Activated naive CD4-positive, alpha-beta T cell (primary cell): Measurements from ENCODE around the gene MMP11.

Source experiments
- DNase-seq, 4 experiments: peaks; one replicate each; lab custom pipeline; 2025; lab: John Stamatoyannopoulos, UW

Gene MMP11

DNA sequence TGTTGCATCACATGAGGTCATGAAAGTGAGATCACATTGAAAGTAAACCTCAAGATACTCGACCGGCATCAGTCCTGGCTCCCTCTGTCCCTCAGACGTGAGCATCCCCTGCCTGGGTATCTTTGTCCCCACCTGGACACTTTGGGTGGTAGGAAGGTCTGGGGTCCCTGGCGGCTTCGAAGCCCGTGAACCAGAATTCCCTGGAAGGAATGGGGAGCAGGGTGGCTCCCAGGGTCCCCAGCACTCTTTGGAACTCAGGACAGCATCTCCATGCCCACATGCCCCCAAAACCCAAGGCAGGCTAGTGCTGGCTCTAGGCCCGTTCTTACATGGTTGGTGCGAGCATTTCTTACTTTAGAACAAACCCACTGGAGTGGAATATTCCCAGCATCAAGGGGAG, 58.6 kb downstream of the MMP11 start:
- DNase-seq, result no peak

DNA sequence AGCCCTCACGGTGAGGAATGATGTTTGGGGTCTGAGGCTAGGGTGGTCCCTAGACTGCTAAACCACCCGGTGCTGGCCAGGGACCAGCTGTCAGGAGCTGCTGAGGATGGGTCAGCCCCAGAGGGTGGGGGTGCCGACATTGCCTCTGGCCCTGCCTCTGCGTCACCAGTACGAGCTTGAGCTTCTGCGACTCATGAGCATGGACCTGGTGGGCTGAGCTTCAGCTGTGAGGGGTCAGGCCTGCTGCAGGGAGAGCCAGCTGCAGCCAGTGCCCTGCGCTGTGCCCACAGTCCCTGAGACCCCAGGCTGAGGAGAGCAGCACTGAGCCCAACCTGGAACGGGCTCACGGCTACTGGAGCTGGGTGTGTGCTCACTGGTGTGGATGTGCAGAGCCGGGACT, 59.1 kb downstream of the MMP11 start:
- DNase-seq, result no peak

DNA sequence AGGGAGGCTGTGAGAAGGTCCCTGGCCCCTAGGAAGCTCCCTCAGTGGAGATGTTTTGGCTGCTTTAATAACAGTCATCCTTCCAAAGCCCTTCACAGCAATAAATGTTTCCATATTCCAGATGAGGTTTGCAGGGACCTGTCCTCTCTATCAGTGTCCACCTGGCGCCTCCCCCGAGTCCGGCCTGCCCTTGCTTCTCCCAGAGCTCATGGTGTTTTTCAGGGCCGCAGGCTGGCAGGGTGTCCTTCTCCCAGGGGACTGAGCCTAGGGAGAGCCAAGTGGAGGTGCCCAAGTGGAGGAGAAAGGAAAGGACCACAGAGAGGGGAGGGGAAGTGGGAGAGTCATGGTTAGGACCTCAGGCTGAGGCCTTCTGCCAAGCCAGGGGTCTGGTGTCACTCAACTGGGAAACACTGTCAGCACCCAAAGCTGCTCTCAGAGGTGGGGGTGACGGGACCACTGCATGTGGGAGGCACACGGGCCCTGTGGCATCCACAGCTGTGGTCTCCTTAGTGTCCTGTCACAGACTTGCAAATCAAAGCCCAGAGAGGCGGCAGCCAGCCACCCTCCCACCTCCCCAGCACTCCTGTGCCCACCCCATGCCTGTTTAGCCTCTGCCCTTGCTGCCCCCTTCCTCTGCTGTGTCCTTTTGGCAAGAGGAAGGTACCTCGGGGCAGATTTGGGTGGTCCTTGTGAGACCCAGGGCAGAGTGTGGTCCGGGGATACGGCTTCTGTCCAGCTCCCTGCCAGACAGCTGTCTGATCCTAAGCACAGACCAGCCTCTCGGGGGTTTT, 59.8 kb downstream of the MMP11 start:
- no peak for DNase-seq

DNA sequence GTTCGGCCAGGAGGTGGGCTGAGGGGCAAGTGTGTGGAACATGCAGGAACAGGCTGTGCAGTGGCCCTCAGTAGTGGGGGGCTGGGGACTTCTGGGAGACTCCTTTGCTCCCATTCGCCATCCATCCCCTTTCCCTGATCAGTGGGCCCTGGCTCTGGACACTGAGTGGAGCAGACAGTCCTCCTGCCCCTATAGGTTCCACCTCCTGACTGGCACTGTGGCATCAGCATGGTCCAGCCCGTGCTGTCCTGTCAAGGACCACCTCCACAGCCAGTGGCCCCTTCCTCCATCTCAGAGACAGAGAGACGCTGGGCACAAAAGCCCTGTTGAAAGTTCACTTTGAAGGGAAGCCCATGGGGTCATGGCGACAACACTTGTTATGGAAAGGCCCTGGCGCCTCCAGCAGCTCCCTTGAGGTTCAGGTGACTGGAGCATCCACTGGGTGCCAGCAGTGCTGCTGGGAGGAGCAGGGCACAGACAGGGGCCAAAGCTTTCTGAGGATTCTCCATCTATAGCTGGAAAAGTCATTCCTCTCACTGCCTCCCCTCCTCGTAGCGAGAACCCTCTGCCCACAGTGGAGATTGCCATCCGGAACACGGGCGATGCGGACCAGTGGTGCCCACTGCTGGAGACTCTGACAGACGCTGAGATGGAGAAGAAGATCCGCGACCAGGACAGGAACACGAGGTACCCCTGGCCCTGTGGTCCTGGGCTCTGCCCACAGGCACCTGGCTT, 60.5 kb downstream of the MMP11 start:
- DNase-seq, result no peak
